HG03025 (cell line): Measurements from ENCODE around the gene AP1AR.

Source experiments
- ATAC-seq: cut with Tn5 transposase; IDR thresholded peaks from one replicate; pipeline ENCODE4 v1.9.1; 2021; ENCODE audit warnings: mild to moderate bottlenecking, moderate library complexity; ENCODE audit not compliant: unreplicated experiment, low FRiP score

Gene AP1AR

GRCh38 chr4:112219826-112220366 lies 11.7 kb upstream of the AP1AR start:
- no peak for ATAC-seq

GRCh38 chr4:112222219-112222955 lies 9.2 kb upstream of the AP1AR start:
- no peak for ATAC-seq

DNA sequence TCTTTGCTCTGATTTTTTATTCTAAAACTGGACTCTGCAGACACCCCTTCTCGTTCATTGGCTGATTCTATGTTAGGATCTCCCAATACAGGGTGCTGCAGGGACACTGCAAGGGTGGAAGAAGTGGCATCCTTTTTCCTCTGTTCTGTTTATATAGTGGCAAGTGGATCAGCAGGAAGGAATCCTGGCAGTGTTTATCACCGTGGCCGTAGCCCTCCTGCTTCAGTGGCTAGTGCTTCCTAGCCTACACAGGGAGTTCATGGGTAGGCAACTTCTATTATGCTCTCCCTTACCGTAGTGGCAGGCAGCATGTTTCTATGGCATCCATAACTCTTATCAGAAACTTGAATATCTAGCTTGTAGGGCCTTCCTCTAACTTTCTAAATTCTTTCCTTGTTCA lies 6.4 kb upstream of the AP1AR start:
- no peak for ATAC-seq

GRCh38 chr4:112230879-112231778 lies 458 bp upstream of the AP1AR start:
- peak; percentile 86 for ATAC-seq

GRCh38 chr4:112234952-112235609 lies 3.5 kb downstream of the AP1AR start:
- no peak for ATAC-seq

- ATAC-seq, result no peak
Measured at GRCh38 chr4:112236040-112236439, 4.5 kb downstream of the AP1AR start.

DNA sequence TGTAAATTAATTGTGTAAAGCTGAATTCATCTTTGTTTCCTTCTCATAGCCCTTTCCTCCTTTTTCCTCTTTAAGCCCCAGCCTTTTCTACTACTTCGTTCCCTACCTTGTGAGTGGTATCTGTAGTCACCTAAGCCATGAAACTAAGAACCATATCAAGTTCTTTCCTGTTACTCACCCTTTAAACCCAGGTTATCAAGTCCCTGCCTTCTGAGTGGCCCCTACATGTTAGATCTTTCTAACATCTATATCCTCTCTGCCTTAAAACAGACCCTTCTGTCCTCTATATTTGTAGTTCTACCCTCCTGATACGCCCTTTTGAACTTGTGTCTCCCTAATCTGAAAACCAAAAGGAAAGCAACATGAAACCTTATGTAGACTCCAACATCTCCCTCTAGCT lies 7.2 kb downstream of the AP1AR start:
- no peak for ATAC-seq

DNA sequence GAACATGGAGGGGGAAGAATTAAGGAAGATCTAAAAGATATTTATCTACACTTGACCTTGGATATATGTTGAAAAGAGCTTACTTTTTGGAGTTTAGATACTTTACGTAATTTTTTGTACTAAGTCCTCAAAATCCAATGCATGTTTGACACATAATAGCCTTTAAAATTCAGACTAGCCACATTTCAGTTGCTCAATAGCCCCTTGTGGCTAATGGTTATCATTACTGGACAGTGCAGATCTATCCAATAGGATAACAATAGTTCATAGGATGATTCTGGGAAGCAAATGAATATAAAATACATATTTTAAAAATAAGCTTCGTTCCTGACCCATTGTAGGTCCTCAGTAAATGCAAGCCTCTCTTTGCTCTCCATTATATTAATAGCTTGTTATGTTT lies 13.8 kb downstream of the AP1AR start:
- no peak for ATAC-seq

GRCh38 chr4:112247021-112247420 lies 15.4 kb downstream of the AP1AR start:
- ATAC-seq, result no peak

- ATAC-seq, result no peak
Measured at GRCh38 chr4:112251019-112251643, 19.5 kb downstream of the AP1AR start.

DNA sequence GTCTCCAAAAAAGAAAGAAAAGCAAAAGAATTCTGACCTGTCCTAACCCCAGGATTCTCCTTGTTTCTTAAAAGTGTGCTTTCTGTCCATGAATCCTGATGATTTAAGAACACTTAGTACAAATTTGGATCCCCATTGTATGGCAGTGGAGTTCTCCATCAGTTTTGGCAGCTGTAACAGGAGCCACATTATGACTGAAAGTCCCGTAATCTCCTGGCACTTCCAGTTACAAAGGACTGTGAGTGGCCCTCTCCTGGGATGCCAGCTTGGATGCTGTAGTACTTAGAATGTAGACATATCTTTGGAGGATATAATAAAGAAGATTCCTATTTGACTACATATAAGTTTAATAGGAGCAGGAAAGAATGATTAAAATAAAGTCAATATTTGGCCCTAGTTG lies 20.6 kb downstream of the AP1AR start:
- no peak for ATAC-seq

GRCh38 chr4:112253382-112254000 lies 21.9 kb downstream of the AP1AR start:
- ATAC-seq, result no peak

DNA sequence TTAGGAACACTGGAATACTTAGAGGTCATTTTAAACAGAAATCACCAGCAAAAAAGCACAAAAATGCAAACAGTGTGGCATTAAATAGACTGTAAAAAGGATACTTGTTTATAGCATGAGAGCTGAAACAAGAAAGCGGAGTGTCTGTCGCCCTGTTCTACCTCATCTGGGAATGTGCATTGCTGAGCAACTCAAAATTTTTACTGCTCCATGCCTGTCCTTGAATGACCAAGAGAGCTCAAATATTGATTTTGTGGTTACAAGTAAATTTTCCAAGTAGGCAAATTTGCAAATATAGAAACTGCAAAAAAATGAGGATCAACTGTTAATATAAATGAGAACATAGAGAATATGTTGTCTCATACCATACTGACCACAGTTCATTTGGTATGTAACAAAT lies 25.5 kb downstream of the AP1AR start:
- no peak for ATAC-seq

- no peak for ATAC-seq
Measured at GRCh38 chr4:112266823-112267222, 35.2 kb downstream of the AP1AR start.

- no peak for ATAC-seq
Measured at GRCh38 chr4:112270051-112270450, 38.5 kb downstream of the AP1AR start.

DNA sequence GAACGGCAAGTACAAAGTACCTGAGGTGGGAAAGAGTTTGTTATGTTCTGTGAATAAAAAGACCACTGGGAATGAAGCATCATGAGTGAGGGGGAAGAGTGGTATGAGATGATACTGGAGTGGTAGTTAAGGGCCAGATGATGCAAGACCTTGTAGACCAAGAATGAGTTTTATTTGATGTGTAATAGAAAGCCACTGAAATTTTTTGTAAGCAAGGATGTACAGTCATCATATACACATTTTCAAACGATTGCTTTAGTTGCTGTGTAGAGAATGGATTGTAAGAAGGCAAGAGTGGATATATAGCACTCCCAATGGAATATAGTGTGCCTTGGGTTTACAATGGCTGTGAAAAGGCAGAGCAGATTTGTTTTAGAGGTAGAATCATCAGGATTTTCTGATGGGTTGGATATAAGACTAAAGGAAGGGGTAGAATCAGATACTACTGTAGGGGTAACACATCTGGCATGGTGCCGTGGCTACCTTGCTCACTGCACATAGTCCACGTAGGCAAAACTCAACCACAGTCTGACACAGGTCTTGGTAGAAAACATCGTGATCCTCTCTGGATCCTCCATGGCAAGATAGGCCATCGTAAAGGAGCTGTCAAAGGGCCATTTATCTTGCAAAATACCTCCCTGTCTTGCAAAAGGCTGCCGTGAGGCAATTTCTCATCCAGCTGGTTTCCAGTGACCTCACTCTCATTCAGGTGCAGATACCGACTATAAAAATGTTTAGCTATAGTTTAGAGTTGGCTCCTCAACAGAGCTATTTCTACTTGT lies 39.2 kb downstream of the AP1AR start:
- no peak for ATAC-seq

GRCh38 chr4:112272292-112272691 lies 40.7 kb downstream of the AP1AR start:
- no peak for ATAC-seq

- no peak for ATAC-seq
Measured at GRCh38 chr4:112274959-112275358, 43.4 kb downstream of the AP1AR start.

GRCh38 chr4:112276113-112276512 lies 44.5 kb downstream of the AP1AR start:
- no peak for ATAC-seq
